Left kidney (tissue), 2 donors: ENCODE results near the gene EDNRA. TPM values are rescaled to one million over a fixed set of nuclear protein-coding genes. Genes with fewer than 3 reads are reported as not detected.

Source experiments
- DNase-seq: peaks from one replicate; pipeline ENCODE4 v3.0.0-alpha.2; 2013
- polyA plus RNA-seq: library from polyadenylated mRNA; unstranded; fragments of 120-200 nt; gene quantifications from one replicate; pipeline ENCODE4 v1.2.1, GENCODE V29; 2013; ENCODE audit not compliant: insufficient read length

The EDNRA gene
- polyA plus RNA-seq, 1 donor: 88.5 TPM

GRCh38 chr4:147494301-147494700 lies 13.4 kb downstream of the EDNRA start:
- DNase-seq: no peak

GRCh38 chr4:147496500-147496899 lies 15.6 kb downstream of the EDNRA start:
- DNase-seq: no peak

DNA sequence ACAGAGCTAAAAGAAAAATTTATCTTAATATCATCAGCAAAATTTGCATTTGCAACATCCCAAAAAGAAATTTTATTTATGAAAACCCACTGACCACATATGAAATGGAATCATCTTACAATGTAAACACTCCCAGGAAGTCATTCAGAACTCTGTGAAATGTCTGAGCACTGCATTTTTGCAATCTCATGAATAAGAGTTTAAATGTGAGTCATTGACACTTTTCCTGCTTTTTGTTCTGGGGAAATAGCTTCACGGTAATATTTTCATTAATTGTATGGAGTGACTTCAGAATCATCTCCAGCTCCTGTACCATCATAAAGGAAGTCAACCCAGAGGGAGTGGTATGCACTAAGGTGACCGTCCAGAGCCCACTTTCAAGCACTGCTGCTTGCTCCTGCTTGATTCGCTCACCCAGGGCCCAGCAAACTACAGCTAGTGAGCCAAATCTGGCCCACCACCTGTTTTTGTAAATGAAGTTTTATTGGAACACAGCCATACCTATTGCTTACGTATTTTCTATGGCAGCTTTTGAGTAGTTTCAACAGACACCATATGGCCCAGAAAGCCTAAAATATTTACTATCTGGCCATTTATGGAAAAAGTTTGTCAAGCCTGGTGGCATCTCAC lies 17.2 kb downstream of the EDNRA start:
- no peak for DNase-seq

- no peak for DNase-seq
Observed at GRCh38 chr4:147508346-147508745, 27.4 kb downstream of the EDNRA start.

GRCh38 chr4:147509386-147509785 lies 28.5 kb downstream of the EDNRA start:
- DNase-seq: no peak

DNA sequence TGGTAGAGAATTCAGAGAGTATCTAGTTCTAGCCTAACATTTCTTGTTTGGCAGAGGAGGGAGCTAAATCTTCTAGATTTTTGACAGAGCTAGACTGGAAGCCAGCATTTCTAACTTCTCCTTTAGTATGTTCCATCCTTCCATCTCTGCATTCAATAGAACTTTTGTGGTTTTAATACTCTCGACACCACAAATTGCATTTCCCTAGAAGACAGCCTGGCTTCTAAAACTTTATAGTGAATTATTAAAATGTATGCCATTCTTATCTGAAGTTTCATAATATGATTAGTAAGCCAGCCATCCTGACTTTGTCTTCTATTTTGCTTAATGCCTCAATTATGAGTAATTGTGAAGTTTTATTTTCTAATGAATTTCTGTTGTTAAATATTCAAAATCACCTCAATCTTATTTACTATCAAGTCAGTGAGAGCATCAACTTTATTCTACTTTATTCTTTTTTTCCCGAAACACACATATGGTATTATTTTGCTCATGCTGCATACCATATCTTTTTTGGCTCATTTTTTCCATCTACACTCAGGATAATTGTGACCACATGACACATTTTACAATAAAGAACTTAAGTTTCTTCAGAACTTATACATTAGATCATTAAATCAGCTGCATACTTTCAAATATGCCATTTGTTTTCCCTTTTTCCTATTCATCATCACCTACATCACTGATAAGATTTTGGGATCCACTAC lies 30.2 kb downstream of the EDNRA start:
- no peak for DNase-seq

GRCh38 chr4:147513091-147513490 lies 32.2 kb downstream of the EDNRA start:
- no peak for DNase-seq

- no peak for DNase-seq
Observed at GRCh38 chr4:147513952-147514351, 33.1 kb downstream of the EDNRA start.

DNA sequence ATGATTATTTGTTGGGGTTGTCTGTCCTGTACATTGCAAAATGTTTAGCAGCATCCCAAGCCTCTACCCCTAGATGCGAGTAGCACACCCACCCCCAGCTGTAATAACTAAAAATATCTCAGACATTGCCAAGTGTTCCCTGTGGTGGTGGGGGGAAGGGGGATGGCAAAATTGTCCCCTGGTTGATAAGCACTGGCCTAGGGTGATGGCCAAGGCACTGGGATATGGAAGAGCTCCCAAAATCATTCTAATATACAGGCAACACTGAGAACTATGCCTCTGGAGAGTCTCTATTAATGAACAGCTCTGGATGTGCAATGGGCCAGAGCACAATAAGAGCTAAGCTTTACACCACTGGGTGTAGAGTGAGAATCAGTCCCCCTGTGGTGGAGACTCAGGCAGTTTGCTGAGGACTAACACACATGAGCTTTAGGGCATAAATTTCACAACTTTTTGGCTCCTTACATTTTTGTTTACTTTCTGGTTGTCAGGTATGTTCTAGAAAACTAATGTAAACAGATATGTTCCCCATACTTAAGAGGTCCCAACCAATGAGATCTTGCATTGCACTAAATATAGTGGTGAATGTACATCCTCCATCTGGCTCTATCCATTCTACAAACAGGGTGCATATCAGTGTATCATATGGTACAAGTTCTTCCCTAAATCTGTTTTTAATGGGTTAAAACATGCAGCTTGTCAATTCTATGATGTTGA lies 34.5 kb downstream of the EDNRA start:
- no peak for DNase-seq

GRCh38 chr4:147516133-147516532 lies 35.2 kb downstream of the EDNRA start:
- no peak for DNase-seq

DNA sequence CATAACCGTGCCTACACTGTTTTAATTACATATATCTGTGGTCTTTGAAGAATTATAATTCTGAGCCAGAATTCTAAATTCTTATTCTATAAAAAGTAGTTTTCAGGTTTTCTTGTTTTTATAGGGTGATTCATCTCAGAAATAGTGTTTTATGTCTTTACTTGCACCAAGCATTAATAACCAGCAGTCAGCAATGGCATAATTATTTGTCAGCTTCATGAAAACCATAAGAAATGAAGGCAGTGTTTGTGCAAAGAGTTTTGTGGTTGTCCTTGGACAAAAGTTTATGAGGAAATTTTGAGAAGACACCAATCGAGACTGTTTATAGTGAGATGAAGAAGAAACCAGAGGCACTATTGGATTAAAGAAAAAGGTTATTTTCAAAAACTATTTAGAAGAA lies 37.2 kb downstream of the EDNRA start:
- no peak for DNase-seq

GRCh38 chr4:147518846-147519767 lies 38.2 kb downstream of the EDNRA start:
- peak; percentile 57 for DNase-seq

GRCh38 chr4:147524601-147525000 lies 43.7 kb downstream of the EDNRA start:
- DNase-seq: no peak

- no peak for DNase-seq
Observed at GRCh38 chr4:147525494-147526271, 44.8 kb downstream of the EDNRA start.

GRCh38 chr4:147526272-147526654 lies 45.4 kb downstream of the EDNRA start:
- DNase-seq: no peak

GRCh38 chr4:147528054-147528453 lies 47.2 kb downstream of the EDNRA start:
- no peak for DNase-seq

DNA sequence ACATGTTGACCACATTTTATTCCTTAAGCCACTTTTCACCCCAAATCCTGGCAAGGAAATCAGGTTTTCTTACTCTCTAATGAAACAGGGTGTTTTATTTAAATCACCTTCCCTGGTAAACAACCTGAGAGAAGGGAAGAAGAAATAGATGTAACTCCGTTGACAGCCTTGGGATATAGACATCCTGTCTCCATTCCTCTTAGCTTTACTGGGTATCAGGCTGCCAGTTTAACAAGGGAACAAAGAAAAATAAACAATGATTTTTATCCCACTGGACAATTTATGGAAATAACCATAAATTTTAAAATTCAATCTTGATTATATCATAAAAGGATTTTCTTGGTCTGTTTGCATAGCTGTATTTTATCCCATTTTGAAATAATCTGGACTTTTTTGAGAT lies 49.2 kb downstream of the EDNRA start:
- no peak for DNase-seq

DNA sequence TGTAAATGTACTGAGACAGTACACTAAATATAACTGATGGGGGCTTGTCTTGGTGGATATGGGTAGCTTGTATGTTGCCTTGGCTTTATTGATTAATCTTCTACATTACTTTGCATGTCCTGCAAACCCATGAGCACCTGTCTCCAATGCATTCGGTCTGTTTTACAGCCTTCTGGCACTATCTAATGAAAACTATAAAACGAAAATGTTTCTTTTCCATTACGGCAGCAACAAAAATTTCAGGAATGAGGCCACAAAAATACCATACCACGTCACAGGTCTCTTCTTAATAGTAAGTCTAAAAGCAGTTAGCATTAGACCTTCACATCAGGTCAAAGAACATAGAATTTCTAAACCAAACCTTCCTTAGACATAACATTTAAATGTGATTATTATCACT lies 49.8 kb downstream of the EDNRA start:
- no peak for DNase-seq

- DNase-seq: no peak
Observed at GRCh38 chr4:147532896-147533295, 52.0 kb downstream of the EDNRA start.

GRCh38 chr4:147533331-147533730 lies 52.4 kb downstream of the EDNRA start:
- no peak for DNase-seq

- no peak for DNase-seq
Observed at GRCh38 chr4:147535124-147535523, 54.2 kb downstream of the EDNRA start.

- no peak for DNase-seq
Observed at GRCh38 chr4:147538711-147539110, 57.8 kb downstream of the EDNRA start.
